HEK293 (cell line): ENCODE measurements around the gene MAP3K9.

Source experiments
- CTCF ChIA-PET: fragments of 350-600 bp; formaldehyde crosslinking; extraction: SDS; loops from one replicate; lab custom pipeline; 2021; ENCODE audit warnings: antibody characterized with exemption; lab: Yijun Ruan, JAX
- POLR2A ChIA-PET: fragments of 300-600 bp; formaldehyde crosslinking; extraction: SDS; loops from one replicate; lab custom pipeline; 2020; ENCODE audit warnings: antibody characterized with exemption, inconsistent platforms; lab: Yijun Ruan, JAX
- H3K27ac ChIP-seq: fragments of 200-500 bp; sonication (Bioruptor generic); 2 replicates; pipeline ENCODE4 v1.5.1; 2014; ENCODE audit warnings: low read depth, low read length, control low read depth, inconsistent platforms; ENCODE audit errors: extremely low read depth
- H3K36me3 ChIP-seq, 2 experiments: fragments of 200-500 bp in 1 of 2; sonication (Bioruptor generic) in 1 of 2; 1 replicate in 1 of 2; 2 replicates in 1 of 2; pipeline ENCODE4 v1.5.1; 2014 to 2017; ENCODE audit warnings: inconsistent platforms in 2 of 2, low read length in 2 of 2; ENCODE audit not compliant: control insufficient read depth in 2 of 2, insufficient read depth in 1 of 2
- H3K4me1 ChIP-seq: fragments of 200-500 bp; sonication (Bioruptor generic); 2 replicates; pipeline ENCODE4 v1.5.1; 2014; ENCODE audit warnings: mild to moderate bottlenecking, low read length, inconsistent platforms; ENCODE audit not compliant: control insufficient read depth, insufficient read depth
- H3K4me3 ChIP-seq: 2 replicates; pipeline ENCODE4 v1.5.1; 2011; ENCODE audit warnings: low read depth, mild to moderate bottlenecking, control low read depth, low read length, moderate library complexity
- H3K9me3 ChIP-seq: fragments of 200-500 bp; sonication (Bioruptor generic); 2 replicates; pipeline ENCODE4 v1.5.1; 2014; ENCODE audit warnings: low read depth, low read length, inconsistent platforms; ENCODE audit not compliant: control insufficient read depth, insufficient read depth
- EGR2 ChIP-seq: fragments of 450-650 bp; formaldehyde crosslinking; IDR thresholded peaks from 2 replicates; pipeline ENCODE4 v1.5.1; 2016; ENCODE audit warnings: low read depth, missing biosample characterization, missing genetic modification characterization
- FEZF1 ChIP-seq: fragments of 450-650 bp; formaldehyde crosslinking; IDR thresholded peaks from 2 replicates; pipeline ENCODE4 v1.5.1; 2016; ENCODE audit warnings: missing biosample characterization, missing genetic modification characterization
- KLF16 ChIP-seq: fragments of 450-650 bp; formaldehyde crosslinking; IDR thresholded peaks from 2 replicates; pipeline ENCODE4 v1.5.1; 2017; ENCODE audit warnings: missing biosample characterization, missing genetic modification characterization
- SALL2 ChIP-seq: fragments of 450-650 bp; formaldehyde crosslinking; IDR thresholded peaks from 2 replicates; pipeline ENCODE4 v1.5.0; 2017; ENCODE audit warnings: missing biosample characterization, mild to moderate bottlenecking, missing genetic modification characterization, borderline replicate concordance
- SP2 ChIP-seq: fragments of 450-650 bp; formaldehyde crosslinking; IDR thresholded peaks from 2 replicates; pipeline ENCODE4 v1.5.1; 2016; ENCODE audit warnings: missing biosample characterization, missing genetic modification characterization
- SP7 ChIP-seq: fragments of 450-650 bp; formaldehyde crosslinking; IDR thresholded peaks from 2 replicates; pipeline ENCODE4 v1.5.1; 2016; ENCODE audit warnings: missing biosample characterization, missing genetic modification characterization
- ZBTB17 ChIP-seq: fragments of 450-650 bp; formaldehyde crosslinking; IDR thresholded peaks from 2 replicates; pipeline ENCODE4 v1.5.1; 2016; ENCODE audit warnings: missing biosample characterization, missing genetic modification characterization
- ZBTB8A ChIP-seq: fragments of 450-650 bp; formaldehyde crosslinking; IDR thresholded peaks from 2 replicates; pipeline ENCODE4 v1.5.1; 2016; ENCODE audit warnings: missing biosample characterization, missing genetic modification characterization
- ZNF133 ChIP-seq: fragments of 450-650 bp; formaldehyde crosslinking; IDR thresholded peaks from 2 replicates; pipeline ENCODE4 v1.5.1; 2016; ENCODE audit warnings: missing biosample characterization, missing genetic modification characterization
- ZNF169 ChIP-seq: fragments of 450-650 bp; formaldehyde crosslinking; IDR thresholded peaks from 2 replicates; pipeline ENCODE4 v1.5.1; 2016; ENCODE audit warnings: missing biosample characterization, missing genetic modification characterization
- ZNF324 ChIP-seq: fragments of 450-650 bp; formaldehyde crosslinking; IDR thresholded peaks from 2 replicates; pipeline ENCODE4 v1.5.1; 2016; ENCODE audit warnings: missing biosample characterization, missing genetic modification characterization
- ZNF37A ChIP-seq: fragments of 450-650 bp; IDR thresholded peaks from 2 replicates; pipeline ENCODE4 v1.5.1; 2018; ENCODE audit warnings: missing biosample characterization, missing genetic modification characterization
- ZNF423 ChIP-seq: fragments of 450-650 bp; formaldehyde crosslinking; IDR thresholded peaks from 2 replicates; pipeline ENCODE4 v1.5.1; 2016; ENCODE audit warnings: missing biosample characterization, missing genetic modification characterization
- ZNF501 ChIP-seq: fragments of 450-650 bp; formaldehyde crosslinking; IDR thresholded peaks from 2 replicates; pipeline ENCODE4 v1.5.1; 2016; ENCODE audit warnings: missing biosample characterization, missing genetic modification characterization
- ZNF514 ChIP-seq: fragments of 450-650 bp; formaldehyde crosslinking; IDR thresholded peaks from 2 replicates; pipeline ENCODE4 v1.5.1; 2016; ENCODE audit warnings: missing biosample characterization, missing genetic modification characterization
- ZNF571 ChIP-seq: fragments of 450-650 bp; formaldehyde crosslinking; IDR thresholded peaks from 2 replicates; pipeline ENCODE4 v1.5.0; 2017; ENCODE audit warnings: missing biosample characterization, missing genetic modification characterization
- ZNF621 ChIP-seq: fragments of 450-650 bp; formaldehyde crosslinking; IDR thresholded peaks from 2 replicates; pipeline ENCODE4 v1.5.1; 2017; ENCODE audit warnings: missing biosample characterization, missing genetic modification characterization
- ZNF677 ChIP-seq: fragments of 450-650 bp; IDR thresholded peaks from 2 replicates; pipeline ENCODE4 v1.5.0; 2018; ENCODE audit warnings: missing biosample characterization, mild to moderate bottlenecking, missing genetic modification characterization, moderate library complexity
- TF ChIP-seq, protein P1 (sequence below): fragments of 450-650 bp; formaldehyde crosslinking; IDR thresholded peaks from 2 replicates; pipeline ENCODE4 v1.5.1; 2016; ENCODE audit warnings: missing biosample characterization, missing genetic modification characterization
- TF ChIP-seq, protein P2 (sequence below): fragments of 450-650 bp; formaldehyde crosslinking; IDR thresholded peaks from 2 replicates; pipeline ENCODE4 v1.5.1; 2017; ENCODE audit warnings: missing biosample characterization, missing genetic modification characterization
- TF ChIP-seq, protein P3 (sequence below): fragments of 450-650 bp; formaldehyde crosslinking; IDR thresholded peaks from 2 replicates; pipeline ENCODE4 v1.5.1; 2016; ENCODE audit warnings: missing biosample characterization, missing genetic modification characterization
- TF ChIP-seq, protein P4 (sequence below): IDR thresholded peaks from 2 replicates; pipeline ENCODE4 v1.6.1; 2011; ENCODE audit warnings: mild to moderate bottlenecking, low read depth, low read length, borderline replicate concordance
- TF ChIP-seq, protein P5 (sequence below): sonication (generic); formaldehyde crosslinking; IDR thresholded peaks from 2 replicates; pipeline ENCODE4 v1.8.1; 2022; ENCODE audit warnings: mild to moderate bottlenecking, moderate library complexity, missing genetic modification reagents
- TF ChIP-seq, protein P6 (sequence below): fragments of 450-650 bp; formaldehyde crosslinking; IDR thresholded peaks from 2 replicates; pipeline ENCODE4 v1.5.1; 2016; ENCODE audit warnings: missing biosample characterization, missing genetic modification characterization
- TF ChIP-seq, protein P7 (sequence below): fragments of 450-650 bp; formaldehyde crosslinking; IDR thresholded peaks from 2 replicates; pipeline ENCODE4 v1.5.1; 2016; ENCODE audit warnings: missing biosample characterization, missing genetic modification characterization, borderline replicate concordance

Gene MAP3K9

DNA sequence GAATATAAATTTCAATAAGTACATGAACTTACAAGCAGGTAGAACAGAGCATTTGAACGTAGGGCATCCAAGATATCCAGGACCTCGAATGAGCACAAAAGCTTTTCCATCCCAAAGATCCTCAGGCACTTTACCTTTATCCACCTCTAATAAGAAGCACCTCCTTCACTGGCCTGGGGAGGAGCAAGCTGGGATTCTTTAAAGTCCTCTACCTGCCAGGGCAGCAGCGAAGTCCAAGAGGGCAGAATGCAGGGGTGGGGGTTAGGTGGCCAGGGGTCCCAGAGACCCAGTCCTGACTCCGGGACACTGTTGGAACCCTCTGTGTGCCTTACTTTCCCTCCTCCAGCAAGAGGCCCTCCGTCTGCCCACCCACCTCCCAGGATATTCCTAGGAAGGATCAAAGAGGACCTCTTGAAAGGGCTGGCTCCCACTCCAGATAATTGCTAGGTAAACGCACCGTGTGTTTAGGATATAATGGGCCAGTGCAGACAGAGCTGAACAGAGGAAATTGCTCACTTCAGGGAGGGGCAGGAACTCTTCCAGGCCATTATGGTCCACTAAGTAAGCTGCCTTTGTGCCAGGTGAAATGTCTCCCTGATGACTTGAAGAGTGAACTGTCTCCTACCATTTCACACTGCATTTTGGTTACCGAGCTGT lies 99.5 kb downstream of the MAP3K9 start (continued):
- TF ChIP-seq, protein P1, sequence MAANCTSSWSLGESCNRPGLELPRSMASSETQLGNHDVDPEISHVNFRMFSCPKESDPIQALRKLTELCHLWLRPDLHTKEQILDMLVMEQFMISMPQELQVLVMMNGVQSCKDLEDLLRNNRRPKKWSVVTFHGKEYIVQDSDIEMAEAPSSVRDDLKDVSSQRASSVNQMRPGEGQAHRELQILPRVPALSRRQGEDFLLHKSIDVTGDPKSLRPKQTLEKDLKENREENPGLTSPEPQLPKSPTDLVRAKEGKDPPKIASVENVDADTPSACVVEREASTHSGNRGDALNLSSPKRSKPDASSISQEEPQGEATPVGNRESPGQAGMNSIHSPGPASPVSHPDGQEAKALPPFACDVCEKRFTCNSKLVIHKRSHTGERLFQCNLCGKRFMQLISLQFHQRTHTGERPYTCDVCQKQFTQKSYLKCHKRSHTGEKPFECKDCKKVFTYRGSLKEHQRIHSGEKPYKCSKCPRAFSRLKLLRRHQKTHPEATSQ (tag by site-specific recombination): no peak
- TF ChIP-seq, protein P2, sequence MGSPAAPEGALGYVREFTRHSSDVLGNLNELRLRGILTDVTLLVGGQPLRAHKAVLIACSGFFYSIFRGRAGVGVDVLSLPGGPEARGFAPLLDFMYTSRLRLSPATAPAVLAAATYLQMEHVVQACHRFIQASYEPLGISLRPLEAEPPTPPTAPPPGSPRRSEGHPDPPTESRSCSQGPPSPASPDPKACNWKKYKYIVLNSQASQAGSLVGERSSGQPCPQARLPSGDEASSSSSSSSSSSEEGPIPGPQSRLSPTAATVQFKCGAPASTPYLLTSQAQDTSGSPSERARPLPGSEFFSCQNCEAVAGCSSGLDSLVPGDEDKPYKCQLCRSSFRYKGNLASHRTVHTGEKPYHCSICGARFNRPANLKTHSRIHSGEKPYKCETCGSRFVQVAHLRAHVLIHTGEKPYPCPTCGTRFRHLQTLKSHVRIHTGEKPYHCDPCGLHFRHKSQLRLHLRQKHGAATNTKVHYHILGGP (tag by site-specific recombination): no peak
- TF ChIP-seq, protein P3, sequence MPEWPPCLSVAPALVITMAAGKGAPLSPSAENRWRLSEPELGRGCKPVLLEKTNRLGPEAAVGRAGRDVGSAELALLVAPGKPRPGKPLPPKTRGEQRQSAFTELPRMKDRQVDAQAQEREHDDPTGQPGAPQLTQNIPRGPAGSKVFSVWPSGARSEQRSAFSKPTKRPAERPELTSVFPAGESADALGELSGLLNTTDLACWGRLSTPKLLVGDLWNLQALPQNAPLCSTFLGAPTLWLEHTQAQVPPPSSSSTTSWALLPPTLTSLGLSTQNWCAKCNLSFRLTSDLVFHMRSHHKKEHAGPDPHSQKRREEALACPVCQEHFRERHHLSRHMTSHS (tag by site-specific recombination): no peak
- peak; percentile 68 for TF ChIP-seq FEZF1 (tag by site-specific recombination)
- no peak for TF ChIP-seq ZBTB8A (tag by site-specific recombination)
- no peak for TF ChIP-seq ZNF133 (tag by site-specific recombination)
- no peak for TF ChIP-seq ZNF571
- TF ChIP-seq EGR2: peak; percentile 54; the same call in 1 of the 2 replicates
- no peak for TF ChIP-seq ZNF621 (tag by site-specific recombination)
- TF ChIP-seq, protein P4, sequence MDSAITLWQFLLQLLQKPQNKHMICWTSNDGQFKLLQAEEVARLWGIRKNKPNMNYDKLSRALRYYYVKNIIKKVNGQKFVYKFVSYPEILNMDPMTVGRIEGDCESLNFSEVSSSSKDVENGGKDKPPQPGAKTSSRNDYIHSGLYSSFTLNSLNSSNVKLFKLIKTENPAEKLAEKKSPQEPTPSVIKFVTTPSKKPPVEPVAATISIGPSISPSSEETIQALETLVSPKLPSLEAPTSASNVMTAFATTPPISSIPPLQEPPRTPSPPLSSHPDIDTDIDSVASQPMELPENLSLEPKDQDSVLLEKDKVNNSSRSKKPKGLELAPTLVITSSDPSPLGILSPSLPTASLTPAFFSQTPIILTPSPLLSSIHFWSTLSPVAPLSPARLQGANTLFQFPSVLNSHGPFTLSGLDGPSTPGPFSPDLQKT: no peak
- TF ChIP-seq, protein P5, sequence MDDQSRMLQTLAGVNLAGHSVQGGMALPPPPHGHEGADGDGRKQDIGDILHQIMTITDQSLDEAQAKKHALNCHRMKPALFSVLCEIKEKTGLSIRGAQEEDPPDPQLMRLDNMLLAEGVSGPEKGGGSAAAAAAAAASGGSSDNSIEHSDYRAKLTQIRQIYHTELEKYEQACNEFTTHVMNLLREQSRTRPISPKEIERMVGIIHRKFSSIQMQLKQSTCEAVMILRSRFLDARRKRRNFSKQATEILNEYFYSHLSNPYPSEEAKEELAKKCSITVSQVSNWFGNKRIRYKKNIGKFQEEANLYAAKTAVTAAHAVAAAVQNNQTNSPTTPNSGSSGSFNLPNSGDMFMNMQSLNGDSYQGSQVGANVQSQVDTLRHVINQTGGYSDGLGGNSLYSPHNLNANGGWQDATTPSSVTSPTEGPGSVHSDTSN (CRISPR knock-in tag): no peak
- TF ChIP-seq SP7 (tag by site-specific recombination): peak; percentile 86
- no peak for TF ChIP-seq ZNF514 (tag by site-specific recombination)
- no peak for TF ChIP-seq ZNF324 (tag by site-specific recombination)
- TF ChIP-seq KLF16: no peak

DNA sequence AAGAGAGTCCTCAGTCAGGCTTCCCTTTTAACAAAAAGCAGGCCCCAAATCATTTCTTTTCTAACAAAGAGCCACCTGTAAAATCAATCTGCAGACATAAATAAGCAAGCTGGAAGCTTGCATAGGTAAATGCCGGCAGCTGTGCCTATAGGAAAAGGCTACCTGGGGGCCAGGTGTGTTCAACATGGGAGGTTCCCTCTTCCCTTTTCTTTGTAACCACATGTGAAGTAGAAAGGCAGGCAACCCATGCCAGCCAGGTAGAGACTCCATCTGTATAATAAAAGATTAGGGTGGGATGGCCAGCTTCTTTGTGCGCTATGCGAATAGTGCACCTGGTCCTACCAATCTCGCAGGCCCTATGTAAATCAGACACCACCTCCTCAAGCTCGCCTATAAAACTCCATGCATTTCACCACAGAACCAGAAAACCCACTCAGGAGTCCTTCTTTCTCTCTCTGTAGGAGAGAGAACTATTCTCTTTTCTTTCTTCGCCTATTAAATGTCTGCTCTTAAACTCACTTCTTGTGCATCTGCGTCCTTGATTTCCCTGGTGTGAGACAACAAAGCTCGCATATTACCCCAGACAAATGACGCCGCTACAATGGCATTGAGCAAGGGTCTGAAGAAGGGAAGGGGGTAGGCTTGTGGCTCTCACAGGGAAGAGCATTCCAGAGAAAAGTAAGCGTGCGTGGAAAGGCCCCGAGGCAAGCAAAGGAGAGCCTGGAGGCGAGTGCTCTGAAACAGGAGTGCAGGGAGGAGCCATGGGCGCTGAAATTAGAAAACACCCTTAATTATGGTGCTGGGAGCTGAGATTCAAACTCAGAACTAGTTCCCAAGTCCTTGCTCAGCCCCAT lies 100.4 kb downstream of the MAP3K9 start:
- Histone ChIP-seq H3K27ac (no peak overlapping the region), H3K9me3 (no peaks in the 10 kb centered on the region), H3K4me1 (no peaks in the 10 kb centered on the region), H3K4me3 (no peak overlapping the region), H3K36me3 (no peaks in the 10 kb centered on the region)
- ChIA-PET POLR2A (no interaction called here), CTCF (interaction anchor here (0.7 to 0.9 kb wide), 3 partner anchors 86 to 123 kb away, joined by 3 read pairs; no protein-coding TSS in a partner anchor)
- TF ChIP-seq ZNF423 (no peak), SP2 (tag by site-specific recombination) (no peak), SALL2 (tag by site-specific recombination) (no peak), SP7 (tag by site-specific recombination) (no peak), ZBTB17 (tag by site-specific recombination) (no peak), ZNF169 (tag by site-specific recombination) (no peak), ZNF37A (no peak), ZNF501 (tag by site-specific recombination) (no peak), ZNF677 (tag by site-specific recombination) (no peak), EGR2 (no peak)
- TF ChIP-seq, protein P6, sequence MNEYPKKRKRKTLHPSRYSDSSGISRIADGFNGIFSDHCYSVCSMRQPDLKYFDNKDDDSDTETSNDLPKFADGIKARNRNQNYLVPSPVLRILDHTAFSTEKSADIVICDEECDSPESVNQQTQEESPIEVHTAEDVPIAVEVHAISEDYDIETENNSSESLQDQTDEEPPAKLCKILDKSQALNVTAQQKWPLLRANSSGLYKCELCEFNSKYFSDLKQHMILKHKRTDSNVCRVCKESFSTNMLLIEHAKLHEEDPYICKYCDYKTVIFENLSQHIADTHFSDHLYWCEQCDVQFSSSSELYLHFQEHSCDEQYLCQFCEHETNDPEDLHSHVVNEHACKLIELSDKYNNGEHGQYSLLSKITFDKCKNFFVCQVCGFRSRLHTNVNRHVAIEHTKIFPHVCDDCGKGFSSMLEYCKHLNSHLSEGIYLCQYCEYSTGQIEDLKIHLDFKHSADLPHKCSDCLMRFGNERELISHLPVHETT: no peak
- TF ChIP-seq, protein P7, sequence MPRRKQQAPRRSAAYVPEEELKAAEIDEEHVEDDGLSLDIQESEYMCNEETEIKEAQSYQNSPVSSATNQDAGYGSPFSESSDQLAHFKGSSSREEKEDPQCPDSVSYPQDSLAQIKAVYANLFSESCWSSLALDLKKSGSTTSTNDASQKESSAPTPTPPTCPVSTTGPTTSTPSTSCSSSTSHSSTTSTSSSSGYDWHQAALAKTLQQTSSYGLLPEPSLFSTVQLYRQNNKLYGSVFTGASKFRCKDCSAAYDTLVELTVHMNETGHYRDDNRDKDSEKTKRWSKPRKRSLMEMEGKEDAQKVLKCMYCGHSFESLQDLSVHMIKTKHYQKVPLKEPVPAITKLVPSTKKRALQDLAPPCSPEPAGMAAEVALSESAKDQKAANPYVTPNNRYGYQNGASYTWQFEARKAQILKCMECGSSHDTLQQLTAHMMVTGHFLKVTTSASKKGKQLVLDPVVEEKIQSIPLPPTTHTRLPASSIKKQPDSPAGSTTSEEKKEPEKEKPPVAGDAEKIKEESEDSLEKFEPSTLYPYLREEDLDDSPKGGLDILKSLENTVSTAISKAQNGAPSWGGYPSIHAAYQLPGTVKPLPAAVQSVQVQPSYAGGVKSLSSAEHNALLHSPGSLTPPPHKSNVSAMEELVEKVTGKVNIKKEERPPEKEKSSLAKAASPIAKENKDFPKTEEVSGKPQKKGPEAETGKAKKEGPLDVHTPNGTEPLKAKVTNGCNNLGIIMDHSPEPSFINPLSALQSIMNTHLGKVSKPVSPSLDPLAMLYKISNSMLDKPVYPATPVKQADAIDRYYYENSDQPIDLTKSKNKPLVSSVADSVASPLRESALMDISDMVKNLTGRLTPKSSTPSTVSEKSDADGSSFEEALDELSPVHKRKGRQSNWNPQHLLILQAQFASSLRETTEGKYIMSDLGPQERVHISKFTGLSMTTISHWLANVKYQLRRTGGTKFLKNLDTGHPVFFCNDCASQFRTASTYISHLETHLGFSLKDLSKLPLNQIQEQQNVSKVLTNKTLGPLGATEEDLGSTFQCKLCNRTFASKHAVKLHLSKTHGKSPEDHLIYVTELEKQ (tag by site-specific recombination): no peak
